Heart left ventricle (tissue), 16 donors: ENCODE results near the gene UBL4A. TPM values are rescaled to one million over a fixed set of nuclear protein-coding genes. Genes with fewer than 3 reads are reported as not detected.
A peak's percentile ranks its signal among the peaks of the same experiment; 100 is the strongest.

Experiments used
- ATAC-seq, 4 donors: fragments of 200-7000 bp; cut with Tn5 transposase; one replicate each; pipeline ENCODE4 v1.9.1; 2020 to 2022; ENCODE audit warnings: moderate library complexity in 4 of 4, mild to moderate bottlenecking in 3 of 4, moderate number of reproducible peaks in 1 of 4
- DNase-seq, 5 donors: peaks; one replicate each; pipeline ENCODE4 v3.0.0-alpha.2; 2020
- H3K27ac ChIP-seq, 12 donors: fragments of 200-600 bp; sonication (generic) in 4 of 12; one replicate each; pipeline versions ENCODE4 v1.5.0 to v1.8.0; 2016 to 2022; ENCODE audit warnings: mild to moderate bottlenecking in 2 of 12
- H3K27me3 ChIP-seq, 9 donors: fragments of 200-600 bp; sonication (generic) in 2 of 9; one replicate each; pipeline versions ENCODE4 v1.5.1 to v1.8.0; 2016 to 2022; ENCODE audit warnings: mild to moderate bottlenecking in 3 of 9
- H3K36me3 ChIP-seq, 9 donors: fragments of 200-600 bp; sonication (generic) in 2 of 9; one replicate each; pipeline versions ENCODE4 v1.5.0 to v1.8.0; 2018 to 2022; ENCODE audit warnings: mild to moderate bottlenecking in 2 of 9
- H3K4me1 ChIP-seq, 12 donors: fragments of 200-600 bp; sonication (generic) in 4 of 12; one replicate each; pipeline versions ENCODE4 v1.5.0 to v1.8.0; 2016 to 2022; ENCODE audit warnings: mild to moderate bottlenecking in 3 of 12
- H3K4me3 ChIP-seq, 12 donors: fragments of 200-600 bp; sonication (generic) in 4 of 12; one replicate each; pipeline versions ENCODE4 v1.5.0 to v1.8.0; 2017 to 2022; ENCODE audit warnings: mild to moderate bottlenecking in 9 of 12, moderate library complexity in 4 of 12
- H3K9me3 ChIP-seq, 12 donors: fragments of 200-600 bp; sonication (generic) in 4 of 12; one replicate each; pipeline versions ENCODE4 v1.5.0 to v1.8.0; 2016 to 2022; ENCODE audit warnings: mild to moderate bottlenecking in 1 of 12
- CTCF ChIP-seq, 12 donors: fragments of 200-600 bp; sonication (generic) in 4 of 12; IDR thresholded peaks; one replicate each; pipeline versions ENCODE4 v1.5.0 to v1.8.0; 2018 to 2022; ENCODE audit warnings: antibody characterized with exemption in 12 of 12, mild to moderate bottlenecking in 5 of 12
- POLR2A ChIP-seq, 2 donors: fragments of 450-650 bp; IDR thresholded peaks; one replicate each; pipeline ENCODE4 v1.6.1; 2017; ENCODE audit warnings: antibody characterized with exemption in 2 of 2, mild to moderate bottlenecking in 2 of 2, moderate library complexity in 2 of 2
- WGBS, 4 donors: extraction: QIAGEN DNeasy Blood & Tissue Kit in 2 of 4; methylation state at CpG; one replicate each; pipeline versions ENCODE4 v1.1.5 to v1.1.7; 2013 to 2018; 5-methylcytosine and 5-hydroxymethylcytosine counted together
- intact Hi-C, 10 donors: fragments of 100-400 bp; cut with DNase I; formaldehyde crosslinking; loops; one replicate each; pipeline versions ENCODE4 v1.11.1 to v1.14.2; 2022
- microRNA-seq, 4 donors: library from miRNA; unstranded; fragments of <30 nt; microRNA quantifications; one replicate each; pipeline versions ENCODE4 to v1.2.0, GENCODE V29; 2017 to 2020
- polyA plus RNA-seq, 2 donors: library from polyadenylated mRNA; stranded (reverse); fragments of 200-250 nt; gene quantifications; one replicate each; pipeline ENCODE4 v1.2.3, GENCODE V29; 2013
- total RNA-seq, 9 donors: library from RNA; depleted of rRNA in 2 of 9; stranded (reverse); fragments of >200 nt in 2 of 9; fragmentation: NEBNext Ultra II Directional in 3 of 9; extraction: Animal tissue kit (Norgen Biotek cat#: 25700) in 3 of 9; gene quantifications; one replicate each; pipeline versions ENCODE4 v1.1.0 to v1.2.4, GENCODE V29; 2016 to 2023
- donor health status: ischemic (EF 13 %, LVEDD 7.1; RV severe dilation, severe dysfunction).
- donor health status: healthy with polysubstance abuse.
- donor health status: DM: no; HTN: yes; CAD: no.
- donor health status: DM: no; HTN: no; CAD: no.
- donor health status: ischemic (EF 25% LVEDD 6.9; RV normal size, moderate dysfunction).
- donor health status: ischemic (EF 25% LVEDD 5.7; RV mildly dilated, moderate dysfunction).
- donor health status: healthy.
- donor health status: DM: yes; HTN: yes; CAD: no.
- donor health status: ischemic (EF 35%, LVEDD 5.7; RV mildly dilated, moderate dysfunction).
- donor health status: nonischemic (EF 11% LVEDD 7.7; RV severe dilation, severe dysfunction).
- donor health status: DM: yes; HTN: yes; CAD: no.
- donor health status: PGD.
- donor health status: ischemic (EF 29% LVEDD 5.4; RV normal size, mild dysfunction).
- donor health status: nonischemic (EF 23%, LVEDD 6.1; RV moderate dilation, normal function).

UBL4A gene
- total and polyA plus RNA-seq, 11 donors: 34.6 to 92.8 (median 53.7) TPM

- Histone ChIP-seq H3K36me3 (peaks cover 0 to 32% (median 14%) of the 10 kb centered on the region in 9 donors), H3K27me3 (no peaks in the 10 kb centered on the region)
Observed at GRCh38 chrX:154435171-154435733, 51.2 kb downstream of the UBL4A start.

GRCh38 chrX:154434394-154435168 lies 51.8 kb downstream of the UBL4A start:
- Histone ChIP-seq H3K4me1 (peaks cover 0 to 27% (median 9%) of the 10 kb centered on the region in 12 donors), H3K27me3 (no peaks in the 10 kb centered on the region), H3K27ac (no peak overlapping the region), H3K9me3 (no peaks in the 10 kb centered on the region), H3K4me3 (no peak overlapping the region), H3K36me3 (peaks cover 0 to 28% (median 10%) of the 10 kb centered on the region in 9 donors)
- no peak for ATAC-seq
- intact Hi-C loops: loop anchor here in 4 of 10 donors (5.0 to 10.0 kb wide), 4 partner anchors 32 to 83 kb away; partner anchors contain the start of genes EMD (in 1 of the 4), FAM3A (in 1 of the 4), FLNA (in 1 of the 4) and LAGE3 (in 1 of the 4)
- WGBS, 4 donors: 82 to 94% (median 89%) methylated on average over 7 of the region's 7 CpGs
- DNase-seq: no peak
- TF ChIP-seq CTCF (IDR thresholded peaks at IDR 0.05): no peak
- TF ChIP-seq POLR2A (IDR thresholded peaks at IDR 0.05): no peak

More at GRCh38 chrX:154435171-154435733, 51.2 kb downstream of the UBL4A start:
- Histone ChIP-seq H3K27ac (no peak overlapping the region), H3K9me3 (no peaks in the 10 kb centered on the region), H3K4me1 (peaks cover 0 to 20% (median 8%) of the 10 kb centered on the region in 12 donors), H3K4me3 (no peak overlapping the region)
- TF ChIP-seq POLR2A (IDR thresholded peaks at IDR 0.05): no peak
- TF ChIP-seq CTCF (IDR thresholded peaks at IDR 0.05): no peak
- ATAC-seq: no peak
- intact Hi-C loops: loop anchor here in 4 of 10 donors (5.0 to 10.0 kb wide), 4 partner anchors 33 to 82 kb away; partner anchors contain the start of genes EMD (in 1 of the 4), FAM3A (in 1 of the 4), FLNA (in 1 of the 4) and LAGE3 (in 1 of the 4)
- DNase-seq: peak in 2 of 5 donors; percentile 11 to 12
- WGBS, 4 donors: 89 to 97% (median 94%) methylated on average over 19 of the region's 19 CpGs

Small RNA genes lying within 50 kb of the gene (microRNA-seq; reads per million reads assigned to microRNA genes)
- 0 to 4.6 (median 0.41) reads per million in 4 donors for gene MIR6858

Other genes with a start within 250 kb of the UBL4A start
- gene OPN1MW3, start 229.0 kb downstream of the UBL4A start, total RNA-seq: not detected
- gene OPN1MW3, start 229.0 kb downstream of the UBL4A start, polyA plus RNA-seq: not detected
- not detected for gene TEX28, start 191.5 kb downstream of the UBL4A start, total RNA-seq
- not detected for gene TEX28, start 191.5 kb downstream of the UBL4A start, polyA plus RNA-seq
- 10 to 100 TPM in 2 of 9 donors, 1 to 10 TPM in 7; 2.0 to 13.4 (median 7.7) TPM for gene TKTL1, start 190.8 kb downstream of the UBL4A start, total RNA-seq
- 10 to 100 TPM in 1 of 2 donors, 1 to 10 TPM in 1; 2.9 to 10.2 TPM for gene TKTL1, start 190.8 kb downstream of the UBL4A start, polyA plus RNA-seq
- gene FLNA, start 112.0 kb downstream of the UBL4A start, total RNA-seq: 100 to 1,000 TPM; 155 to 465 (median 234) TPM
- gene FLNA, start 112.0 kb downstream of the UBL4A start, polyA plus RNA-seq: 100 to 1,000 TPM; 226 to 274 TPM
- gene EMD, start 107.3 kb downstream of the UBL4A start, total RNA-seq: 10 to 100 TPM; 37.6 to 76.8 (median 52.8) TPM
- 100 to 1,000 TPM in 1 of 2 donors, 10 to 100 TPM in 1; 71.9 to 152 TPM for gene EMD, start 107.3 kb downstream of the UBL4A start, polyA plus RNA-seq
- 1,000 to 10,000 TPM; 1,381 to 3,072 (median 2,052) TPM for gene RPL10, start 88.2 kb downstream of the UBL4A start, total RNA-seq
- 1,000 to 10,000 TPM; 2,362 to 5,995 TPM for gene RPL10, start 88.2 kb downstream of the UBL4A start, polyA plus RNA-seq
- 100 to 1,000 TPM in 2 of 9 donors, 10 to 100 TPM in 7; 26.7 to 117 (median 43.8) TPM for gene DNASE1L1, start 77.4 kb downstream of the UBL4A start, total RNA-seq
- gene DNASE1L1, start 77.4 kb downstream of the UBL4A start, polyA plus RNA-seq: 10 to 100 TPM; 27.7 to 57.1 TPM
- gene TAFAZZIN, start 75.1 kb downstream of the UBL4A start, total RNA-seq: 10 to 100 TPM; 29.1 to 38.6 (median 34.5) TPM
- 10 to 100 TPM; 27.2 to 51.1 TPM for gene TAFAZZIN, start 75.1 kb downstream of the UBL4A start, polyA plus RNA-seq
- 100 to 1,000 TPM in 2 of 9 donors, 10 to 100 TPM in 7; 67.7 to 127 (median 84.2) TPM for gene ATP6AP1, start 57.9 kb downstream of the UBL4A start, total RNA-seq
- gene ATP6AP1, start 57.9 kb downstream of the UBL4A start, polyA plus RNA-seq: 100 to 1,000 TPM in 1 of 2 donors, 10 to 100 TPM in 1; 33.8 to 111 TPM
- 100 to 1,000 TPM in 2 of 9 donors, 10 to 100 TPM in 7; 73.6 to 105 (median 92.2) TPM for gene GDI1, start 49.5 kb downstream of the UBL4A start, total RNA-seq
- 100 to 1,000 TPM in 1 of 2 donors, 10 to 100 TPM in 1; 77.1 to 152 TPM for gene GDI1, start 49.5 kb downstream of the UBL4A start, polyA plus RNA-seq
- gene FAM50A, start 42.5 kb downstream of the UBL4A start, total RNA-seq: 10 to 100 TPM; 27.7 to 65.1 (median 41.2) TPM
- 100 to 1,000 TPM; 118 to 119 TPM for gene FAM50A, start 42.5 kb downstream of the UBL4A start, polyA plus RNA-seq
- gene PLXNA3, start 28.3 kb downstream of the UBL4A start, total RNA-seq: 10 to 100 TPM in 7 of 9 donors, 1 to 10 TPM in 2; 4.7 to 46.6 (median 15.3) TPM
- gene PLXNA3, start 28.3 kb downstream of the UBL4A start, polyA plus RNA-seq: 10 to 100 TPM in 1 of 2 donors, 1 to 10 TPM in 1; 8.7 to 12.2 TPM
- 10 to 100 TPM; 16.2 to 23.6 (median 18.9) TPM for gene LAGE3, start 7.3 kb downstream of the UBL4A start, total RNA-seq
- gene LAGE3, start 7.3 kb downstream of the UBL4A start, polyA plus RNA-seq: 10 to 100 TPM; 15.1 to 26.8 TPM
- 10 to 100 TPM in 8 of 9 donors, 1 to 10 TPM in 1; 8.3 to 33.3 (median 15.5) TPM for gene SLC10A3, start 4.0 kb upstream of the UBL4A start, total RNA-seq
- 10 to 100 TPM; 12.2 to 50.6 TPM for gene SLC10A3, start 4.0 kb upstream of the UBL4A start, polyA plus RNA-seq
- 10 to 100 TPM; 36.2 to 82.6 (median 48.6) TPM for gene FAM3A, start 29.6 kb upstream of the UBL4A start, total RNA-seq
- 10 to 100 TPM; 66.1 to 72.2 TPM for gene FAM3A, start 29.6 kb upstream of the UBL4A start, polyA plus RNA-seq
- 10 to 100 TPM in 5 of 9 donors, 1 to 10 TPM in 4; 7.2 to 41.3 (median 11.2) TPM for gene G6PD, start 60.2 kb upstream of the UBL4A start, total RNA-seq
- 10 to 100 TPM in 1 of 2 donors, 1 to 10 TPM in 1; 5.9 to 20.5 TPM for gene G6PD, start 60.2 kb upstream of the UBL4A start, polyA plus RNA-seq
- gene IKBKG, start 61.0 kb upstream of the UBL4A start, total RNA-seq: 10 to 100 TPM in 8 of 9 donors, 1 to 10 TPM in 1; 7.1 to 25.4 (median 15.3) TPM
- 10 to 100 TPM; 13.0 to 29.4 TPM for gene IKBKG, start 61.0 kb upstream of the UBL4A start, polyA plus RNA-seq
- not detected for gene CTAG1A, start 98.5 kb upstream of the UBL4A start, total RNA-seq
- gene CTAG1A, start 98.5 kb upstream of the UBL4A start, polyA plus RNA-seq: not detected
- not detected for gene CTAG1B, start 132.7 kb upstream of the UBL4A start, total RNA-seq
- not detected for gene CTAG1B, start 132.7 kb upstream of the UBL4A start, polyA plus RNA-seq
- under 1 TPM in 1 of 9 donors, not detected in 8; 0.61 TPM for gene CTAG2, start 167.0 kb upstream of the UBL4A start, total RNA-seq
- gene CTAG2, start 167.0 kb upstream of the UBL4A start, polyA plus RNA-seq: not detected